GM12878 (cell line): ENCODE measurements around the gene NHEJ1. TPM values are rescaled to one million over a fixed set of nuclear protein-coding genes. Genes with fewer than 3 reads are reported as not detected.

Source experiments
- BACH1 ChIP-seq: fragments of 450-650 bp; IDR thresholded peaks from 2 replicates; pipeline ENCODE4 v1.6.1; 2017; ENCODE audit warnings: mild to moderate bottlenecking, borderline replicate concordance
- CBX5 ChIP-seq: sonication (generic); IDR thresholded peaks from 2 replicates; pipeline ENCODE4 v1.6.1; 2016; ENCODE audit warnings: low read depth, moderate library complexity, mild to moderate bottlenecking, inconsistent platforms
- CUX1 ChIP-seq: IDR thresholded peaks from 2 replicates; pipeline ENCODE4 v1.6.1; 2012; ENCODE audit warnings: improper control_type of control experiment, low read depth, low read length; ENCODE audit not compliant: insufficient replicate concordance
- ESRRA ChIP-seq: IDR thresholded peaks from 2 replicates; pipeline ENCODE4 v1.6.1; 2012; ENCODE audit warnings: mild to moderate bottlenecking, low read length, improper control_type of control experiment
- FOXM1 ChIP-seq: IDR thresholded peaks from 2 replicates; pipeline ENCODE4 v1.6.1; 2012; ENCODE audit warnings: low read depth, mild to moderate bottlenecking, inconsistent platforms, low read length, moderate library complexity
- HDAC2 ChIP-seq: fragments of 200-600 bp; sonication (generic); IDR thresholded peaks from 2 replicates; pipeline ENCODE4 v1.6.1; 2017
- KAT2A ChIP-seq: conservative IDR thresholded peaks from 2 replicates; pipeline ENCODE4 v1.6.1; 2011; ENCODE audit warnings: low read depth, low read length; ENCODE audit not compliant: control insufficient read depth
- NFIC ChIP-seq: IDR thresholded peaks from 2 replicates; pipeline ENCODE4 v1.6.1; 2012; ENCODE audit warnings: low read depth, mild to moderate bottlenecking, inconsistent platforms, low read length, moderate library complexity
- POU2F2 ChIP-seq: IDR thresholded peaks from 3 replicates; pipeline ENCODE4 v1.6.1; 2011; ENCODE audit warnings: low read depth, mild to moderate bottlenecking, low read length, borderline replicate concordance
- RAD21 ChIP-seq: IDR thresholded peaks from 2 replicates; pipeline ENCODE4 v1.6.1; 2011; ENCODE audit warnings: mild to moderate bottlenecking, low read depth, low read length, moderate library complexity; ENCODE audit not compliant: insufficient read depth
- SPI1 ChIP-seq: IDR thresholded peaks from 2 replicates; pipeline ENCODE4 v1.6.1; 2011; ENCODE audit warnings: low read depth, mild to moderate bottlenecking, low read length, moderate library complexity, borderline replicate concordance; ENCODE audit not compliant: insufficient read depth
- polyA plus RNA-seq, 11 experiments: library from polyadenylated mRNA; depleted of rRNA in 4 of 11; unstranded in 6 of 11; stranded (reverse) in 5 of 11; fragments of >200 nt; fragmentation: Nextera tagmentation in 4 of 11; fragmentation: Illumina TruSeq in 1 of 11; extraction: Ambion mirVana in 4 of 11; extraction: Trizol in 1 of 11; gene quantifications; 1 replicate in 1 of 11; 2 replicates in 10 of 11; pipeline versions ENCODE4 v1.2.1 to v1.2.3, GENCODE V29; 2011 to 2016; ENCODE audit warnings: inconsistent platforms in 2 of 11, missing spikeins in 2 of 11, low read depth in 1 of 11
- total RNA-seq, 4 experiments: library from RNA; depleted of rRNA in 3 of 4; stranded (reverse); fragments of >200 nt in 3 of 4; fragmentation: Illumina TruSeq in 1 of 4; extraction: Trizol in 1 of 4; gene quantifications; 2 replicates each; pipeline versions ENCODE4 v1.2.1 to v1.2.3, GENCODE V29; 2013 to 2021

Gene NHEJ1
- total and polyA plus RNA-seq, 10 of the 15 experiments (the other 5 are each of a cell fraction or from before 2014, with no cell fraction given), result 11.8 to 20.2 (median 17.0) TPM

GRCh38 chr2:219057709-219058540 lies 102.7 kb downstream of the NHEJ1 start (continued):
- TF ChIP-seq SPI1 (no peak), ESRRA (no peak), POU2F2 (no peak), NFIC (no peak), HDAC2 (no peak), FOXM1 (no peak), BACH1 (no peak), KAT2A (no peak), CBX5 (no peak), RAD21 (peak; percentile 84), CUX1 (no peak)
